ENCODE measurements around the gene CFAP20. TPM values are rescaled to one million over a fixed set of nuclear protein-coding genes. Genes with fewer than 3 reads are reported as not detected.

CFAP20 gene
- 126 and 129 TPM in 2 replicates for total RNA-seq (2014; rRNA removed; shearing (Covaris generic))

GRCh38 chr16:58129097-58129936 is at the start of gene CFAP20:
Gene CFAP20 (minus strand): TSS chr16:58129381. CDS start chr16:58129115, 266 bp downstream.
- DNase-seq (ENCODE audit: low spot score) = peak; percentile 99

DNA sequence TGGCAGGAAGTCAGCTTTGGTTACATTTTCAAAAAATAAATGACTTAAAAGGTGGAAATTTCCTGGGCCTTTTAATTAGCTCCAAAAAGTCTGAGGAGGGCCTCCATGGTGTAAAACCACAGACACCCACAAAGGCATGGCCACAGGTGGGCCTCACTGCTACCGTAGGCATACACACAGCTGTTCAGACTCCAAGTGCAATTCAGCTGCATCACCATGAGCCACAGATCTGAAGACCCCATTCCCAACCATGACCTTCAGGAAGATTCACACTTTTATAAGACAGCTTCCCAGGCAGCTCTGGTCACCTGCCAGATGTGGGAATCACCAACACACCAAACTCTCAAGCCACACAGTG is 48.2 kb upstream of the CFAP20 start:
- no peak for DNase-seq (ENCODE audit: low spot score)

DNA sequence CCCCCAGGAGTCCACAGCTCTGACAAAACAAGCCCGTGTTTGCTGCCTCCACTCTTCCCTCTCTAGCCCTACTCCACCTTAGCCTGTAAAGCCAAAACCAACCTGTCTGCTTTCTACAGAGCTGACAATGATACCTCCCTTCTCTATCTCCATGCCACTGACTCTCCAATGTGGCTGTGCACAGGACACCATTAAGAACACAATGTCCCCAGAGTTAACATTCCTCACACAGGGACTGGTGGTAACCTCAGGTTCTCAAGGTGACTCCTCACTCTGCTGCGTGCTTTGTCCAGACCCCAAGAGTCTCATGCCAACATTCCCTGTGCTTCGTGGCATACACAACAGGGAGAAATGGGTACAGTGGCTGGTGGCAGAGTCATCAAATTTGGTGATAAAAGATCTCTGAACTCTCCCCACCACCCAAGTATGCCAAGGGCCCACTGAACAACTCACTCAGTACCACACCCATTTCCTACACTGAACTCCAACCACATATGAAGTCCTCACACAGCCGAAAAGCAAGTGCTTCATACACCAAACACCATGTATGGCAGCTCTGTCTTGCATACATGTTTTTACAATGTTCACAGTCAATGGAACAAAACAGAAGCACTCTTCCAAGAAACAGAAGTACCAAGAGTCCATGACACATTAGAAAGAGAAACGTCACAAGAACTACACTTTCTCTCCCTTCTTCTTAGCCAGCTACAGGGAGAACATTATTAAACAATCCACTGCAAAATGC is 47.6 kb upstream of the CFAP20 start:
- DNase-seq (ENCODE audit: low spot score) = no peak

GRCh38 chr16:58170223-58170622 is 41.0 kb upstream of the CFAP20 start:
- DNase-seq (ENCODE audit: low spot score) = no peak

GRCh38 chr16:58160855-58161254 is 31.7 kb upstream of the CFAP20 start:
- DNase-seq (ENCODE audit: low spot score) = no peak

GRCh38 chr16:58158725-58159124 is 29.5 kb upstream of the CFAP20 start:
- DNase-seq (ENCODE audit: low spot score) = no peak

- no peak for DNase-seq (ENCODE audit: low spot score)
Measured at GRCh38 chr16:58157951-58158540, 28.9 kb upstream of the CFAP20 start.

GRCh38 chr16:58157239-58157638 is 28.1 kb upstream of the CFAP20 start:
- no peak for DNase-seq (ENCODE audit: low spot score)

- DNase-seq (ENCODE audit: low spot score) = no peak
Measured at GRCh38 chr16:58155839-58156238, 26.7 kb upstream of the CFAP20 start.

GRCh38 chr16:58154345-58154744 is 25.2 kb upstream of the CFAP20 start:
- DNase-seq (ENCODE audit: low spot score) = no peak

- DNase-seq (ENCODE audit: low spot score) = no peak
Measured at GRCh38 chr16:58152246-58152868, 23.2 kb upstream of the CFAP20 start.

DNA sequence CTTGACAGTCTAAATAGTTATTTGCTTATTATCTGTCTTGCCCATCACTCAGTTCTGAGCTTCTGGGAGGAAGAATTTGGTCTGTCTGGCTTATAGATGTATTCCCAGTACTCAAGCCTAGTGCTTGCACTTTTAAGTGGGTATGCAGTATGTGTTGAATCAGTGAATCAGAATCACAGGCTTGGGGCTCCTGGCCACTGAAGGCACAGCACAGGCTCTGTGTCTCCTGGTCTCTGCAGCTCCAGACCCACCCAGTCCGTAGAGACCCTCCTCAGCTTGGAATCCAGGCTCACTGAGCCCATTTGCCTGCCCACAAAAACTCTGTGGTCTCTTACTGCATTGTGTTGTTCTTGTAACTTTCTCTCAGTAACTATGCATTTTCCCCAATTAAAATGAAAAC is 19.3 kb upstream of the CFAP20 start:
- DNase-seq (ENCODE audit: low spot score) = no peak

DNA sequence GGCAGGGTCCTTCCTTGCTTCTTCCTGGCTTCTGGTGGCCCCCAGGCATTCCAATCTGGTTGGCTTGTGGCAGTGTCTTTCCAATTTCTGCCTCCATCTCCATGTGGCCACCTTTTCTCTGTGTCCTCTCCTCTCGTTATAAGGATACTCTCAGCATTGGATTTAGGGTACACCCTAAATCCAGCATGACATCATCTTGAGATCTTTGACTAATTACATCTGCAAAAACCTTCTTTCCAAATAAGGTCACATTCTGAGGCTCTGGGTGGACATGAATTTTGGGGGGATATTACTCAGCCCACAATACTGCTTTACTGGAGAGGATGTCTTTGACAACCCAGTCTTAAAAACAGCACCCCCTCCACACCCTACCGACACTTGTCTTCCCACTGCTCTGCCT is 18.9 kb upstream of the CFAP20 start:
- DNase-seq (ENCODE audit: low spot score) = no peak

DNA sequence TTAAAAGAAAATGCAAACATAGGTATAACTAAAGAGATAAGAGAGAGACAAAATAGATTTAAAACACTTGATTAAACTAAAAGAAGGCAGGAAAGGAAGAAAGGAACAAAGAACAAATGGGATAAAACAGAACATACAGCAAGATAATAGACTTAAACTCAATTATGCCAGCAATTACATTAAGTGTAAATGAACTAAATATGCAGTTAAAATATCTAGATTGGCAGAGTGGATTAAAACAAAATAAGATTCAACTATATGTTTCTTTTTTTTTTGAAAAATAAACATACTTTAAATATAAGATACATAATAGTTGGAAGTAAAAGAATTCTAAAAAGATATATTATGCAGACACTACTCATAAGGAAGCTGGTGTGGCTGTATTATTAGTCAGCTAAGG is 9.7 kb upstream of the CFAP20 start:
- DNase-seq (ENCODE audit: low spot score) = no peak

DNA sequence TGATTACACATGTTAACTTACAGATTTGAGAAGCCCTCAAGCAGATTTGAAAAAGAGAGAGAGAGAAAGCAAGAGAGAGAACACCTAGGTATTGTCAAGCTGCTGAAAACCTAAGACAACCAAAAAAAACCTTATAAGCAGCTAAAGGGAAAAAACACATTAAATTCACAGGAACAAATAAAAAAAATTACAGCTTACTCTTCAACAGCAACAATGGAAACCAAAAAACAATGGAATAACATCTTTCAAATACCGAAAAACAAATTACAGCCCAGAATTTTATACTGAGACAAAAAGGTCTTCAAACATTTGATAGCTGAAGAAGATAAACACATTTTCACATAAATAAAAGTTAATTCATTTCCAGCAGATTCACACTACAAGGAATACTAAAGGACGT is 8.4 kb upstream of the CFAP20 start:
- DNase-seq (ENCODE audit: low spot score) = no peak

DNA sequence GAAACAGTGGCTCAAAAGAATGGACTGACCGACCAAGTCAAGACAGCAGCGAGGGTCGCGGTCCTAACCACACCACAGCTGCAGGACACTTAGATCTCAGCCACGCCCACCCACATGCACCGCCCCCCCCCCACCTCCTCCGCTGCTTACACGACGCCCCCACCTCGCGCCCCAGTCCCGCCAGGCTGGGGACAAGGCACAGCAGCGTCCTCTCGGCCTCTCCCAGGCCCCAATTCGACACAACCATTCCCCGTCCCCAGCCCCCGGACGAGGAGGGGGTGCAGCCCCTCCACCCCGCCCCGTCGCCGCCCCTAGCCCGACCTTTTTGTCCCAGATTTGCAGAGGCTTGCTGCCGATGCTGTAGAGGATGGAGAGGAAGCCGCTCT is 477 bp downstream of the CFAP20 start:
- DNase-seq (ENCODE audit: low spot score) = peak; percentile 22

DNA sequence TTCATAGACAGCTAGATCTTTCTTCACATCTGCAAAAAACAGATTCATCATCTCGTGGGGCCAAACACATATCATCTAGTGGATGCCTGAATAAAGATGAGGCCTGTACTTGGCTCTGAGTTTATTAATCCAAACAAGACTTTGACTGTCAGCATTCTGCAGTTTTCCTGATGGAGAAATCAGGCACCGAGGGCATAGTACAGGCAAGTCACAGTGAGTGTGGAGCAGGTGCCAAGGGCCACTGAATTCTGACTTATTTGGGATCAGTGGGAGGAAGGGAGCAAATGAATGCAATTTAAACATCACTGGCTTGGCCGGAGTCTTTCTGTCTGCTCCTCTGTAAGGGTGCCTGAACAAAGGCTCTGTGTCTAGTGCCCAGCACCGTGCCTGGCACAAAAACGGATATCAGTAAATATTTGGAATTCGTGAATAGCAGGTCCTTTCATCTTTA is 975 bp downstream of the CFAP20 start:
- DNase-seq (ENCODE audit: low spot score) = no peak

GRCh38 chr16:58127634-58128033 is 1.5 kb downstream of the CFAP20 start:
- no peak for DNase-seq (ENCODE audit: low spot score)

- no peak for DNase-seq (ENCODE audit: low spot score)
Measured at GRCh38 chr16:58127033-58127556, 2.1 kb downstream of the CFAP20 start.

- no peak for DNase-seq (ENCODE audit: low spot score)
Measured at GRCh38 chr16:58126451-58126961, 2.7 kb downstream of the CFAP20 start.

GRCh38 chr16:58125781-58126335 is 3.3 kb downstream of the CFAP20 start:
- no peak for DNase-seq (ENCODE audit: low spot score)

All from A172 (cell line).